C4-2B (cell line): ENCODE measurements around the gene CES2.

ENCODE experiments used
- ZFX ChIP-seq: fragments of 450-650 bp; IDR thresholded peaks from 2 replicates; pipeline ENCODE4 v1.6.1; 2017
- TF ChIP-seq, protein P1 (sequence below): fragments of 450-650 bp; conservative IDR thresholded peaks from 2 replicates; pipeline ENCODE4 v1.5.1; 2017; ENCODE audit warnings: mild to moderate bottlenecking

DNA sequence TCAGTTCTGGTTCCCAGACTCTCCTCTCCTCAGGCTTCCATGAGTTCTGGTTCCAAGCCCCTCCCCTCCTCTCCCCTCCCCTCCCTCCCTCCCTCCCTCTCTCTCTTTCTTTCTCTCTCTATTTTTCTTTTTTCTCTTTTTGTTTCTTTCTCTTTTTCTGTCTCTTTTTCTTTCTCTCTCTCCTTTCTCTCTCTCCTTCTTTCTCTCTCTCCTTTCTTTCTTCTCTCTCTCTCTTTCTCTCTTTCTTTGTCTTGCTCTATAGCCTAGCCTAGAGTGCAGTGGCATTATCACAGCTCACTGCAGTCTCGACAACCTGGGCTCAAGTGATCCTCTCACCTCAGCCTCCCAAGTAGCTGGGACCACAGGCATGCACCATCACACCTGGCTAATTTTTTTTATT, 25.0 kb downstream of the CES2 start:
- TF ChIP-seq, protein P1, sequence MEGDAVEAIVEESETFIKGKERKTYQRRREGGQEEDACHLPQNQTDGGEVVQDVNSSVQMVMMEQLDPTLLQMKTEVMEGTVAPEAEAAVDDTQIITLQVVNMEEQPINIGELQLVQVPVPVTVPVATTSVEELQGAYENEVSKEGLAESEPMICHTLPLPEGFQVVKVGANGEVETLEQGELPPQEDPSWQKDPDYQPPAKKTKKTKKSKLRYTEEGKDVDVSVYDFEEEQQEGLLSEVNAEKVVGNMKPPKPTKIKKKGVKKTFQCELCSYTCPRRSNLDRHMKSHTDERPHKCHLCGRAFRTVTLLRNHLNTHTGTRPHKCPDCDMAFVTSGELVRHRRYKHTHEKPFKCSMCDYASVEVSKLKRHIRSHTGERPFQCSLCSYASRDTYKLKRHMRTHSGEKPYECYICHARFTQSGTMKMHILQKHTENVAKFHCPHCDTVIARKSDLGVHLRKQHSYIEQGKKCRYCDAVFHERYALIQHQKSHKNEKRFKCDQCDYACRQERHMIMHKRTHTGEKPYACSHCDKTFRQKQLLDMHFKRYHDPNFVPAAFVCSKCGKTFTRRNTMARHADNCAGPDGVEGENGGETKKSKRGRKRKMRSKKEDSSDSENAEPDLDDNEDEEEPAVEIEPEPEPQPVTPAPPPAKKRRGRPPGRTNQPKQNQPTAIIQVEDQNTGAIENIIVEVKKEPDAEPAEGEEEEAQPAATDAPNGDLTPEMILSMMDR, result no peak
- no peak for TF ChIP-seq ZFX
